ENCODE results near the gene CLEC17A.
"Not testable (repeated sequence)": the region's sequence is repeated elsewhere in the genome, so short reads cannot be mapped to it uniquely, and the experiment has no call there.

CLEC17A gene

DNA sequence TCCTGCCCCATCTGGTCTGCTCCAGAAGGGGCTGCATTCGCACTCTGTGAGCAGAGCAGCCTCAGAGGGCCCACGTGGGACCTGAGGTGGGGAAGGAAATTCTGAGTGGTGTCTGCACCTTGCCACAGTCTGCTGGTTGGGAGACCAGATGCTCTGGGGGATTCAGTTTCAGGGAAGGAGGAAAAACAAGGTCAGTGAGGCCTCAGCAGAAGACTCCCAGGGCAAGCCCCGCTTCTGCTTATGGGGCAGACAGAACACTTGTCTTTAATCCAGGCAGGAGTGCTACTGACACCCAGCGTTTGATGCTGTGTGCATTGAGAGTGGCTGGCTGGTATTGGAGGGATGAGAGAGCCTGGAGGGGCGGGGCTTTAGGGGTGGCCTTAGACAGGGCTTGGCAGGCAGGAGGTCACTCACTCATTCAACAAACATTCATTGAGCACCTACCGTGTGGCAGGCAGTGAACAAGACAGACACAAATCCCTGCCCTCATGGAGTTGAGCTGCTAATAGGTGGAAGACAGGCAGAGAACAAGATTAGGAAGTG, 4.9 kb upstream of the CLEC17A start:
- no peak for DNase-seq

DNA sequence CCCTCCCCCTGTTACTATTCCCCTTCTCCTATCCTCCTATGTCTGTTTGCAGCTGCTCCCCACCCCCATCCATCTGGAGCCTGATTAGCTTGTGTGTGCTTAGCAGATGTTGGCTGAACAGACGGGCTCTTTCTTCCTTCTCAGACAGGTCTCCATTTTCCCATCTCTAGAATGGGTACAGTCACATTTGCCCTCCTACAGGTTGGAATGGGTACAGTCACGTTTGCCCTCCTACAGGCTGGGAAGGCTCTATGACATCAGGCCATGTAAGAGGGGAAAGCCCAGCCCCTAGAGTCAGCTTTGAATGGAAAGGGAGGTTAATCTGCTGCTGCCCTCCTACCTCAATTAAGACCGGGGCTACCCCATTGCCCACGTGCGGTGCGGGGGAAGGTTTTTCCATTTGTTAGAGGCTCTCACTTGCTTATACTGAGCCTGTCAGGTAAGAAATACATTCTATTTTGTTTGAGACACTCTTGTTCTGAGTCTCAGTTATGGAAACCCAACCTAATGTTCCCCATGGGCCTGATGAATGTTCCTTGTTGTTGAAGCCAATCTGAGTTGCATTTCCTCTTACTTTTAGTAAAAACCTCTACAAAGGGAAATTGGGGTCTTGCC, 2.2 kb upstream of the CLEC17A start:
- DNase-seq: no peak

DNA sequence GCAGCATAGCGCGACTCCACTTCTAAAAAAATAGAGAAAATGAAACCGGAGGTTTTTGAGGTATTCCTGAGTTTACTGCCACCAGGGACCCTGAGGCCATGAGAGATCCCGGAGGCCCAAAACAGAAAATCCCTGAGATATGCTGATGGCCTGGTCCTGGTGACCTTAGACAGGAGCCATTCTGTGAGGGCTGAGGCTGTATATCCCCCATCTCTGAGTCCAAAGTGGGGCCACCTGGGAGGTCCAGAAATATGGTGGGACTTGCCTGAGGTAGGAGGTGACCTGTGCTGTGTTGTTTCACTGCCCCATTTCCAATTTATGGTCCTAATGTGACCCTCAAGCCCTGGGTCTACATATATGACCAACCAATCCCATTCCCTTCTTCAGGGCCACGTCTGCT, 1.5 kb downstream of the CLEC17A start:
- DNase-seq: not testable (repeated sequence)

DNA sequence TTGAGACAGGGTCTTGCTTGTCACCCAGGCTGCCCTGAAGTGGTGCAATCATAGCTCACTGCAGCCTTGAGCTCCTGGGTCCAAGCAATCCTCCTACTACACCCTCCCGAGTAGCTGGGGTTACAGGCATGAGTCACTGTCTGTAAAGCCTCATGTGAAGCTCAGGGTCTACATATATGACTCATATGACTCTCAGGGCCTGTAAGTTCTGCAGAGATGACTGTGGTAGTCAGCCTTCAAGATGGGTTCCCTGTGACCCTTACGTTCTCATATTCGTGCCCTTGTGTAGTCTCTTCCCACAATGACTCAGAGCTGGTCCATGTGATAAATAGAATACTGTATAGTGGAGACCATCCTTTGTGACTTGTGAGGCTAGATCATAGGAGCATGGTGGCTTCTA, 2.3 kb downstream of the CLEC17A start:
- not testable (repeated sequence) for DNase-seq

DNA sequence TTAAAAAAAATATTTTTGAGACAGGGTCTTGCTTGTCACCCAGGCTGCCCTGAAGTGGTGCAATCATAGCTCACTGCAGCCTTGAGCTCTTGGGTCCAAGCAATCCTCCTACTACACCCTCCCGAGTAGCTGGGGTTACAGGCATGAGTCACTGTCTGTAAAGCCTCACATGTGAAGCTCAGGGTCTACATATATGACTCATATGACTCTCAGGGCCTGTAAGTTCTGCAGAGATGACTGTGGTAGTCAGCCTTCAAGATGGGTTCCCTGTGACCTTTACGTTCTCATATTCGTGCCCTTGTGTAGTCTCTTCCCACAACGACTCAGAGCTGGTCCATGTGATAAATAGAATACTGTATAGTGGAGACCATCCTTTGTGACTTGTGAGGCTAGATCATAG, 6.5 kb downstream of the CLEC17A start:
- not testable (repeated sequence) for DNase-seq

DNA sequence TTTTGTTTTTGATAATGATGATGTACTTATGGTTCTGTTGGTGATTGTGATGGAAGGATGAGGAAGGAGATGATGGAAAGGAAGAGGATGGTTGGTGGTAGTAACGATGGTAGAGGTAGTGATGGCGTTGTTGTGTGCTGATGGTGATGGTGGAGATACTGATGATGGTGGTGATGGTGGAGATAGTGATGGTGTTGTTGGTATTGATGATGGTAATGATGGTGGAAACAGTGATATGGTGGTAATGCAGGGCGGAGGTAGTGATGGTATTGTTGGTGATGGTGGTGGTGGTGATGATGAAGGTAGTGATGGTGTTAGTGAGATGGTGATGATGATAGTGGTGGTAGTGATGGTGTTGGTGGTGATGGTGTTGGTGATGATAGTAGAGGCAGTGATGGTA, 12.7 kb downstream of the CLEC17A start:
- no peak for DNase-seq

DNA sequence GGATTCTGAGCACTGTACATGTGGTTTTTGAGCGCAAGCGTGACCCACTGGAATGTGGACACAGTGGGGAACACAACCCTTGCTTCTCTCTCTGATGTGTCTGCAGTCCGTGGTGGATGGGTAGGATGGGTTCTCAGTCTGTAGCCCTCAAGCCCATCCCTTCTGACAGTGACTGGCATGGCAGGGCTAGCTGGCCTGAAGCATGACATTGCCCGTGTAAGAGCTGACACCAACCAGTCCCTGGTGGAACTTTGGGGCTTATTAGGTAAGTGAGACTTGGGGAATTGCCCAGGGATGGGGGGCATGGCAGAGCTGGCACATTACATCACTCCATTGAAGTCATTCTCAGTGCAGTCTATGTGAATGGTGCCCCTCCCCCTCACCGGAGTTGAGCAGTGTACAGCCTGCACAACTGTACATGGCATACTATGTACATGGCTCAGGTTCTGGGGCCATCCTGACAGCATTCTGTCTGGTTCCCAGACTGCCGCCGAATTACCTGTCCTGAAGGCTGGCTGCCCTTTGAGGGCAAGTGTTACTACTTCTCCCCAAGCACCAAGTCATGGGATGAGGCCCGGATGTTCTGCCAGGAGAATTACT, 16.8 kb downstream of the CLEC17A start:
- DNase-seq: no peak

DNA sequence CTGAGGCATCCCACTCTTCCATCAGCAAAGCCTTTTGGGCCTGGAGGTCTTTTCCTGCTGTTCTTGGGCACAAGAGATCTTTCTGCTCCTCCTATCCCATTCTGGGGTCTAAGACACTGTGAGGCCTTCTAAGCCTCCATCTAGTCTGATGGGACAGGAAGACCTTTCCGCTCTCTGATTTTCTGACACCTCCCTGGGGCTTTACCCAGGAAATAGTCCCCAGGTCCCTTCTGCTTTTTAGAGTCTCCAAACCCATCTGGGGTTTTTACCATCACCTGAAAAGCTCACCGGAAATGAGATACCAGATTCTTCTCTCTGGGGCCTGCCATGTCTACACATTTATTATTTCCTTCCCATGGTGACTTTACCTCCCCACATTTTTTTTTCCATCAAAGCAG, 21.1 kb downstream of the CLEC17A start:
- DNase-seq: no peak

DNA sequence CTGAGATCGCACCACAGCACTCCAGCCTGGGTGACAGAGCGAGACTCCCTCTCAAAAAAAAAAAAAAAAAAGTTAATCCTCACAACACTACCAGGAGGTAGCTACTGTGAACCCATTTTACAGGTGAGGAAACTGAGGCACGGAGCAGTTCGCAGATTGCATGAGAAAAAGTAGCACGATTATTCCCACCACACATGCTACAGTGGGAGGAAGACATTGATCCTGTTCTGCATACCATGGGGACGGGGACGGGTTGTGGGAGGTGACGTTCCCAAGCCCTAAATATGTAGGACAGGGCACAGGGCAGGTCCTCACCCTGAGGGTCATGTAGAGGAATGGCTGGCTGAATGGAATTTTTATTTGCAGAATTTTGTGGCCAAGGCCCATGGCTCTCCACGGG, 23.7 kb downstream of the CLEC17A start:
- DNase-seq: no peak

DNA sequence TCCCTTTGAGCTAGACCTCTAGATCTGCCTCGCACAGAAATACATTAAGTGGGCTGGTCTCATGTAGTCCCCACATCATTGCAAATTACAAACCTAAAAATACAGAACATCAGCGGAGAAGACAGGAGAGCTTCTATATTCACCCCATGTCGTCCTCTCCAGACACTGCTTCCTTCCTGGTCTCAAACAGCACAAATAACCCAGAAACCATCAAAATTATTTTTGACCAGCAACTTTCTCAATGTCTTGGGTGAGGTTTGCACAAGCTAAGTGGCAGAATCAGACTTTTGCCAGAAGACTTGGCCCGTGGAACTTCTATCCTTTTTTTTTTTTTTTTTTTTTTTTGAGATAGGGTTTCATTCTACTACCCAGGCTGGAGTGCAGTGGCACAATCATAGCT, 28.2 kb downstream of the CLEC17A start:
- peak in 2 of 58 donors; percentile 1 to 19 for DNase-seq

DNA sequence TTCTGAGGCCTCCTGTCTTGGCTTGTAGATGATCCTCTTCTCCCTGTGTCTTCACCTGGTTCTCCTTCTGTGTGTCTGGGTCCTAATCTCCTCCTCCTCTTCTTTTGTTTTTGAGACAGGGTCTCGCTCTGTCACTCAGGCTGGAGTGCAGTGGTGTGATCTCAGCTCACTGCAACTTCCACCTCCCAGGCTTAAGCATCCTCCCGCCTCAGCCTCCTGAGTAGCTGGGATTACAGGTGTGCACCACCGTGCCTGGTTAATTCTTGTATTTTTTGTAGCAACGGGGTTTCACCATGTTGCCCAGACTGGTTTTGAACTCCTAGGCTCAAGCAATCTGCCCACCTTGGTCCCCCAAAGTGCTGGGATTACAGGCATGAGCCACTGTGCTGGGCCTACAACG, 29.4 kb downstream of the CLEC17A start:
- DNase-seq: not testable (repeated sequence)

DNA sequence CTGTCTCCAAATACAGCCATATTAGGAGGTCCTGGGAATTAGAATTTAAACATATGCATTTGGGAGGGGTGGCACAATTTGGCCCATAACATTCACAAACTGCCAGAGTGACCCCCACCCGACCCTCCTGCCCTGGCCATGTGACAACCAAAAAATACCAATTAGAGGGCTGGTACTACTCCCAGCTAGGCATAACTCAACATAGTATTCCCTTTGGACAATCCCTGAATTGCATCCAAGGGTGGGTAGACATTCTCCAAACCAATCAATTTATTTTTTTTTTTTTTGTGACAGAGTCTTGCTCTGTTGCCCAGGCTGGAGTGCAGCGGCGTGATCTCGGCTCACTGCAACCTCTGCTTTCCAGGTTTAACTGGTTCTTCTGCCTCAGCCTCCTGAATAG, 29.8 kb downstream of the CLEC17A start:
- DNase-seq: no peak

DNA sequence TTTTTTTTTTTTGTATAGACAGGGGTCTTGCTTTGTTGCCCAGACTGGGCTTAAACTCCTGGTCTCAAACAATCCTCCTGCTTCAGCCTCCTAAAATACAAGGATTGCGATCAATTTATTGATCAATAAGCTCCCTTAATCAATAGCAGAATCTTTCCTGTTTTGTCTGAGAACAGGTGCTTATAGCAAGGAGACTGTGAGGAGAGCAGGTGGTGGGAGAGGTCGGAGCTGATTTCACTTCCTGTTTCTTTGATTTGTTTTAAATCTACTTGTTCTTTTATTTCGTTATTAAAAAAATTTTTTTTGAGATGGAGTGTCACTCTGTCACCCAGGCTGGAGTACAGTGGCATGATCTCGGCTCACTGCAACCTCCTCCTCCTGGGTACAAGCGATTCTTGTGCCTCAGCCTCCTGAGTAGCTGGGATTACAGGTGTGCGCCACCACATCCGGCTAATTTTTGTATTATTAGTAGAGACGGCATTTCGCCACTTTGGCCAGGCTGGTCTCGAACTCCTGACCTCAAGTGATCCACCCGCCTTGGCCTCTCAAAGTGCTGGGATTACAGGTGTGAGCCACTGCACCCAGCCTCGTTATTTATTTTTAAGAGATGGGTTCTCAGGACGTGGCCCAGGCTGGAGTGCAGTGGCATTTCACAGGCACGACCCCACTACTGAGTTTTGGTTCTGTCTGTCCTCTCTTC, 30.7 kb downstream of the CLEC17A start:
- DNase-seq: not testable (repeated sequence)

DNA sequence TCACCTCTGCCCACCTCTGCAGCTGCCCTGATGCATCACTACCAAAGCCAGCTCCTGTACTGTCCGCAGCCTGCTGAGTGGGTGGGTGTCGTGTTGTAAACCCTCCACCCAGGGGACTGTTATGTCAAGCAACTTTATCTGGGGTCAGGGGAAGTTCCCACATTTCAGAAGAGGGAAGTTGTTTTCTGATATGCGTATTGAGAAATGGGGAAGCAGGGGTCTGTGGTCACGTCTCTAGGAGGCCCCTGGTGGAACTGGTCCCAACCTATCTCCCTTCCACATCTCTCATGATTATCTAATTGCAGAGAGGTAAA, 31.2 kb downstream of the CLEC17A start:
- DNase-seq: peak in 4 of 58 donors; percentile 0 to 4 (median 4)

DNA sequence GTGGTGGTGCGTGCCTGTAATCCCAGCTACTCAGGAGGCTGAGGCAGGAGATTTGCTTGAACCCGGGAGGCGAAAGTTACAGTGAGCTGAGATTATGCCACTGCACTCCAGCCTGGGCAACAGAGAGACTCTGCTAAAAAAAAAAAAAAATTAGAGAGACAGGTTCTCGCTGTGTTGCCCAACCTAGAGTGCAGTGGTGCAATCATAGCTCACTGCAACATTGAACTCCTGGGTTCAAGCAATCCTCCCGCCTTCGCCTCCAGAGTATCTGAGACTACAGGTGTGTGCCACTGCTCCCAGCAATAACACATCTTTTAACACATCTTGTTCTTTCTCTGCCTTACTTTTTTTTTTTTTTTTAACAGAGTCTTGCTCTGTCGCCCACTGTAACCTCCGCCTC, 32.7 kb downstream of the CLEC17A start:
- no peak for DNase-seq

DNA sequence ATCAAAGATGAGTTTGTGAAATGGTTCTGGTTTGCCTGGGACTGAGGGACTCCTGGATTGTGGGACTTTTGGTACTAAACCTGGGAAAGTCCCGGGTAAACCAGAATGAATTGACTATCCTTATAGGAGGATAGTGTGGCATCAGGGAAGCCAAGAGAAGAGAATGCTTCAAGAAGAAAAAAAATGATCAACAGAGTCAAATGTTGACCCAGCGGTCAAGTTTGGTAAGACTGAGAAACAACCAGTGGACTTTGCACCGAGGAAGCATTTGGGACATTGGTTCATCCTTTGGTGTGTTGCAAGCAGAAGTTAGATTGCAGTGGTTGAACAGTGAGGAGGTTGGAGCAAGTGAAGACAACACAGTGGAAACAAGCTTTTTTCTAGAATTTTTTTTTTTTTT, 33.5 kb downstream of the CLEC17A start:
- DNase-seq: no peak

DNA sequence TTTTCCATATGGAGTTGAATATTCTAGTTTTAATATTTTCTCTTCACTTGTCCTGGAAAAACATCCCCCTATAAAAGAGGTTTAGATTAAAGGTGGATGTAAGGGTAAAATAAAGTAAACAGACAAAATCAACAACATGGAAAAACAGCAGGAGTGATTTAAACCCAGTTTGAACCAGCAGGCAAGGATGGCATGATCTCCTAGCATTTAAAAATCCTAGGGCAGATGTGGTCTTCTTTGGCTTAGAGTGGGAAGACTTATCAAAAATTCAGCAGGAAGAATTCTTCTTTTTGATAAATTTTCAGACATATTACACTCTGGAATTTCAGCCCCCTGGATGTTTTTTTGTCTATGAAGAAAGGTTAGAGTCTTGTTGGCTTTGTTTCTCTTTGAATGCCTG, 36.5 kb downstream of the CLEC17A start:
- no peak for DNase-seq

DNA sequence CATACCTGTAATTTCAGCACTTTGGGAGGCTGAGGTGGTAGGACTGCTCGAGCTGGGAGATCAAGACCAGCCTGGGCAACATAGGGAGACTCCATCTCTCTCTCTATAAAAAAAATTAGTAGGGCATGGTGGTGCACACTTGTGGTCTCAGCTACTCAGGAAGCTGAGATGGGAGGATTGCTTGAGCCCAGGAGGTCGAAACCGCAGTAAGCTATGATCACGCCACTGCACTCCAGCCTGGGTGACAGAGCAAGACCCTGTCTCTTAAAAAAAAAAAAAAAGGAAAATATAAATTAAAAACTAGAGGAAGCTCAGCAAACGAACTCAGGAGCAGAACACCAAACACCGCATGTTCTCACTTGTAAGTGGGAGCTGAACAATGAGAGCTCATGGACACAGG, 41.6 kb downstream of the CLEC17A start:
- not testable (repeated sequence) for DNase-seq

DNA sequence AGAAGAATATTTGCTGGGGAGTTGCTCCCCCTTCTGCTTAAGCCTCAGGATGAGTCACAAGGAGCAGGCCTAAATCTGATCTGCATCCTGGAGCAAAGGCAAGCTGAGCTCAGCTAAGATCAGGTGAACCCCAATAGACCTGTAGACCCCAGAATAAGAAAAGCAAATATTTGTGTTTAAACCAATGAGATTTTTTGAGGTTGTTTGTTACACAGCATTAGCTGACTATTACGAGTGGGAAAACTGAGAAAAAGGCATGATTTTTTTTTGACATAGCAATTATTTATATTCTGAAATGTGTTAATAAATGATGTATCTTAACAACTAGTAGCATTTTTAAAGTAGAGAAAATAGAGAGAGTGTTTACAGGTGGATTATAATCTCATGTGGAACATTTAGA, 46.7 kb downstream of the CLEC17A start:
- DNase-seq: no peak

DNA sequence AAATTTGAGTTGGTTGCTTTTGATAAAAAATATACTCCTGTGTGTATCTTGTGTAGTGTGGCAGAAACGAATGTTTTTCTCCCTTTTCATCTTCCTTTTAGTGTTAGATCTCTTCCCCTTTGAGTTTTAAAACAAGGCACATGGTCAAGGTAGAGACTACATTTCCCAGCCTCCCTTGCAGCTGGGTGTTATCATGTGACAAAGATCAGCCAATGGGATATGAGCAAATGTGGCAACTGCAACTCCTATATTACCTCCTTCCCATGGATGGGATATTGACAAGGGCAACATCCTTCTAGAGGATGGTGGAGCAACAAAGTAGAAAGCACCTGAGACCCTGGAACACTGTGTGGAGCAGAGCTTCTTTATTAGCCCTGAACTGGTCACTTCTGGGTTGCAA, 49.4 kb downstream of the CLEC17A start:
- DNase-seq: no peak

DNA sequence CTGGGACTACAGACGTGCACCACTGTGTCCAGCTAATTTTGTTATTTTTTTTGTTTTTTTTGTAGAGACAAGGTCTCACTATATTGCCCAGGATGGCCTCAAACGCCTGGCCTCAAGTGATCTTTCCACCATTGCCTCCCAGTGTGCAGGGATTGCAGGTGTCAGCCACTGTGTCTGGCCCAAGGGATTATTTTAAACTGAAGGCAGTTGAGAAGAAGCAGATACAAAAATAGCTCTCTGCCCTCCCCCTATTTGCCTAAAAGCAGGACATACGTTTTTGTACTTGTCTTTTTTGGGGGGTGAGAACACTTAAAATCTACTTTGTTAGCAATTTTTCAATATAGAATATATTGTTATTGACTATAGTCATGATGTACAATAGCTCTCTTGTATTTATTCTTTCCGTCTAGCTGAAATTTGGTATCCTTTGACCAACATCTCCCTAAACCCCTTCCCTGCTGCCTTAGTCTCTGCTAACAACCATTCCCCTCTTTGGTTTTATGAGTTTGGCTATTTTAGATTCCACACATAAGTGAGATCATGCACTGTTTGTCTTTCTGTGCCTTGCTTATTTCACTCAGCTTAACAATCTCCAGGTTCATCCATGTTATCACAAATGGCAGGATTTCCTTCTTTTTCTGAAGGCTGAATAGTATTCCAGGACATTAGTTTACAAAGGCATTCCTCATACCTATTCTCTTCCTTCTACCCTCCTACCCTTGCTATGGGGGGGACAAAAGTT, 56.8 kb downstream of the CLEC17A start:
- DNase-seq: no peak

DNA sequence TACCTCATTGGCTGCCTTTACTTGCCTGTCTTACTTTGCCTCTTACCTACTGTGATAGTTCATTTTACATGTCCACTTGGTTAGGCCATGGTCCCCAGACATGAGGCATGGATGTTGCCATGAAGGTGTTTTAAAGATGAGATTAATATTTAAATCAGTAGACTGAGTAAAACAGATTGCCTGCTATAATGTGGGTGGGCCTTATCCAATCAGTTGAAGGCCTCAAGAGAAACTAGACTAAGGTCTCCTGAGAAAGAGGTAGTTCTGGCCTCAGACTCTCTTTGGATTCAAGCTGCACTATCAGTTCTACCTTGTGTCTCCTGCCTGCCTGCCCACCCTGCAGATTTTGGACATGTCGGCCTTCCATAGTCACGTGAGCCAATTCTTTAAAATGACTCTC, 65.6 kb downstream of the CLEC17A start:
- DNase-seq: no peak

Measured in anterior cingulate cortex (tissue), 58 donors.